ENCODE measurements around the gene MYBPC3. TPM values are rescaled to one million over a fixed set of nuclear protein-coding genes. Genes with fewer than 3 reads are reported as not detected.
A peak's percentile ranks its signal among the peaks of the same experiment; 100 is the strongest.

MYBPC3 gene
- total RNA-seq, 1 experiment from 2014 or later: 0.07 TPM

- Mint-ChIP-seq H3K4me3 (no peak overlapping the region), H3K27me3 (ENCODE audit: low read depth) (no peaks in the 10 kb centered on the region), H3K4me1 (no peaks in the 10 kb centered on the region), H3K9me3 (no peaks in the 10 kb centered on the region), H3K27ac (peak overlapping the region; percentile 7; the same call in 1 of the 2 replicates), H3K36me3 (no peaks in the 10 kb centered on the region)
- peak; percentile 28; the same call in 1 of the 2 replicates for ATAC-seq
- ChIA-PET CTCF (no interaction called here), POLR2A (no interaction called here)
- DNase-seq (ENCODE audit: low spot score): no peak
- TF ChIP-seq IRF1 (CRISPR knock-in tag; IDR thresholded peaks at IDR 0.05) (no peak), TP53 (CRISPR knock-in tag; IDR thresholded peaks at IDR 0.05) (no peak), EMX1 (CRISPR knock-in tag; IDR thresholded peaks at IDR 0.05) (no peak), OVOL2 (CRISPR knock-in tag; IDR thresholded peaks at IDR 0.05; ENCODE audit: borderline replicate concordance) (no peak), ZNF425 (CRISPR knock-in tag; conservative IDR thresholded peaks at IDR 0.05) (no peak)
- TF ChIP-seq, protein P1, sequence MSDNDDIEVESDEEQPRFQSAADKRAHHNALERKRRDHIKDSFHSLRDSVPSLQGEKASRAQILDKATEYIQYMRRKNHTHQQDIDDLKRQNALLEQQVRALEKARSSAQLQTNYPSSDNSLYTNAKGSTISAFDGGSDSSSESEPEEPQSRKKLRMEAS (CRISPR knock-in tag; IDR thresholded peaks at IDR 0.05): no peak
- TF ChIP-seq, protein P2, sequence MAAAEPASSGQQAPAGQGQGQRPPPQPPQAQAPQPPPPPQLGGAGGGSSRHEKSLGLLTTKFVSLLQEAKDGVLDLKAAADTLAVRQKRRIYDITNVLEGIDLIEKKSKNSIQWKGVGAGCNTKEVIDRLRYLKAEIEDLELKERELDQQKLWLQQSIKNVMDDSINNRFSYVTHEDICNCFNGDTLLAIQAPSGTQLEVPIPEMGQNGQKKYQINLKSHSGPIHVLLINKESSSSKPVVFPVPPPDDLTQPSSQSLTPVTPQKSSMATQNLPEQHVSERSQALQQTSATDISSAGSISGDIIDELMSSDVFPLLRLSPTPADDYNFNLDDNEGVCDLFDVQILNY (CRISPR knock-in tag; IDR thresholded peaks at IDR 0.05): no peak
These were observed 8.9 kb upstream of the MYBPC3 start for GRCh38 chr11:47361419-47361818.

GRCh38 chr11:47360341-47360740, 7.8 kb upstream of the MYBPC3 start:
- H3K4me1 Mint-ChIP-seq: no peaks in the 10 kb centered on the region

More at GRCh38 chr11:47360341-47360740, 7.8 kb upstream of the MYBPC3 start:
- no peaks in the 10 kb centered on the region for H3K27me3 Mint-ChIP-seq (ENCODE audit: low read depth)
- H3K9me3 Mint-ChIP-seq: no peaks in the 10 kb centered on the region
- no peaks in the 10 kb centered on the region for H3K36me3 Mint-ChIP-seq
- no peak for DNase-seq (ENCODE audit: low spot score)
- ATAC-seq: no peak
- H3K4me3 Mint-ChIP-seq: no peak overlapping the region
- TF ChIP-seq CTCF (IDR thresholded peaks at IDR 0.05) (no peak), TEAD4 (CRISPR knock-in tag; IDR thresholded peaks at IDR 0.05) (no peak), ZNF423 (CRISPR knock-in tag; IDR thresholded peaks at IDR 0.05) (no peak), GABPB1 (CRISPR knock-in tag; IDR thresholded peaks at IDR 0.05) (no peak), ESRRA (CRISPR knock-in tag; IDR thresholded peaks at IDR 0.05; ENCODE audit: borderline replicate concordance) (no peak), ETV6 (CRISPR knock-in tag; IDR thresholded peaks at IDR 0.05) (no peak), SMAD4 (CRISPR knock-in tag; IDR thresholded peaks at IDR 0.05) (no peak), FOXP4 (CRISPR knock-in tag; IDR thresholded peaks at IDR 0.05) (no peak)
- TF ChIP-seq, protein P3, sequence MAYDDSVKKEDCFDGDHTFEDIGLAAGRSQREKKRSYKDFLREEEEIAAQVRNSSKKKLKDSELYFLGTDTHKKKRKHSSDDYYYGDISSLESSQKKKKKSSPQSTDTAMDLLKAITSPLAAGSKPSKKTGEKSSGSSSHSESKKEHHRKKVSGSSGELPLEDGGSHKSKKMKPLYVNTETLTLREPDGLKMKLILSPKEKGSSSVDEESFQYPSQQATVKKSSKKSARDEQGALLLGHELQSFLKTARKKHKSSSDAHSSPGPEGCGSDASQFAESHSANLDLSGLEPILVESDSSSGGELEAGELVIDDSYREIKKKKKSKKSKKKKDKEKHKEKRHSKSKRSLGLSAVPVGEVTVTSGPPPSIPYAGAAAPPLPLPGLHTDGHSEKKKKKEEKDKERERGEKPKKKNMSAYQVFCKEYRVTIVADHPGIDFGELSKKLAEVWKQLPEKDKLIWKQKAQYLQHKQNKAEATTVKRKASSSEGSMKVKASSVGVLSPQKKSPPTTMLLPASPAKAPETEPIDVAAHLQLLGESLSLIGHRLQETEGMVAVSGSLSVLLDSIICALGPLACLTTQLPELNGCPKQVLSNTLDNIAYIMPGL (CRISPR knock-in tag; IDR thresholded peaks at IDR 0.05): no peak
- TF ChIP-seq, protein P4, sequence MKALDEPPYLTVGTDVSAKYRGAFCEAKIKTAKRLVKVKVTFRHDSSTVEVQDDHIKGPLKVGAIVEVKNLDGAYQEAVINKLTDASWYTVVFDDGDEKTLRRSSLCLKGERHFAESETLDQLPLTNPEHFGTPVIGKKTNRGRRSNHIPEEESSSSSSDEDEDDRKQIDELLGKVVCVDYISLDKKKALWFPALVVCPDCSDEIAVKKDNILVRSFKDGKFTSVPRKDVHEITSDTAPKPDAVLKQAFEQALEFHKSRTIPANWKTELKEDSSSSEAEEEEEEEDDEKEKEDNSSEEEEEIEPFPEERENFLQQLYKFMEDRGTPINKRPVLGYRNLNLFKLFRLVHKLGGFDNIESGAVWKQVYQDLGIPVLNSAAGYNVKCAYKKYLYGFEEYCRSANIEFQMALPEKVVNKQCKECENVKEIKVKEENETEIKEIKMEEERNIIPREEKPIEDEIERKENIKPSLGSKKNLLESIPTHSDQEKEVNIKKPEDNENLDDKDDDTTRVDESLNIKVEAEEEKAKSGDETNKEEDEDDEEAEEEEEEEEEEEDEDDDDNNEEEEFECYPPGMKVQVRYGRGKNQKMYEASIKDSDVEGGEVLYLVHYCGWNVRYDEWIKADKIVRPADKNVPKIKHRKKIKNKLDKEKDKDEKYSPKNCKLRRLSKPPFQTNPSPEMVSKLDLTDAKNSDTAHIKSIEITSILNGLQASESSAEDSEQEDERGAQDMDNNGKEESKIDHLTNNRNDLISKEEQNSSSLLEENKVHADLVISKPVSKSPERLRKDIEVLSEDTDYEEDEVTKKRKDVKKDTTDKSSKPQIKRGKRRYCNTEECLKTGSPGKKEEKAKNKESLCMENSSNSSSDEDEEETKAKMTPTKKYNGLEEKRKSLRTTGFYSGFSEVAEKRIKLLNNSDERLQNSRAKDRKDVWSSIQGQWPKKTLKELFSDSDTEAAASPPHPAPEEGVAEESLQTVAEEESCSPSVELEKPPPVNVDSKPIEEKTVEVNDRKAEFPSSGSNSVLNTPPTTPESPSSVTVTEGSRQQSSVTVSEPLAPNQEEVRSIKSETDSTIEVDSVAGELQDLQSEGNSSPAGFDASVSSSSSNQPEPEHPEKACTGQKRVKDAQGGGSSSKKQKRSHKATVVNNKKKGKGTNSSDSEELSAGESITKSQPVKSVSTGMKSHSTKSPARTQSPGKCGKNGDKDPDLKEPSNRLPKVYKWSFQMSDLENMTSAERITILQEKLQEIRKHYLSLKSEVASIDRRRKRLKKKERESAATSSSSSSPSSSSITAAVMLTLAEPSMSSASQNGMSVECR (CRISPR knock-in tag; IDR thresholded peaks at IDR 0.05; ENCODE audit: borderline replicate concordance): no peak
- no peak overlapping the region for H3K27ac Mint-ChIP-seq
- ChIA-PET POLR2A (no interaction called here), CTCF (interaction anchor here (0.7 to 0.9 kb wide), 2 partner anchors 13 to 207 kb away, joined by 3 read pairs; no protein-coding TSS in a partner anchor)

All from WTC11 (cell line).